ENCODE results near the gene USP35.
A peak's percentile ranks its signal among the peaks of the same experiment; 100 is the strongest.
"Not testable (repeated sequence)": the region's sequence is repeated elsewhere in the genome, so short reads cannot be mapped to it uniquely, and the experiment has no call there.

Gene USP35

GRCh38 chr11:78168539-78169477 lies 19.9 kb upstream of the USP35 start:
- peak; percentile 80 for DNase-seq (ENCODE audit: low read depth in 2 of 2)

GRCh38 chr11:78170413-78170812 lies 18.3 kb upstream of the USP35 start:
- no peak for DNase-seq (ENCODE audit: low read depth in 2 of 2)

GRCh38 chr11:78170874-78171549 lies 17.7 kb upstream of the USP35 start:
- DNase-seq (ENCODE audit: low read depth in 2 of 2) = no peak

- no peak for DNase-seq (ENCODE audit: low read depth in 2 of 2)
Measured at GRCh38 chr11:78171951-78172350, 16.8 kb upstream of the USP35 start.

- not testable (repeated sequence) for DNase-seq (ENCODE audit: low read depth in 2 of 2)
Measured at GRCh38 chr11:78175862-78176261, 12.9 kb upstream of the USP35 start.

GRCh38 chr11:78176605-78177141 lies 12.0 kb upstream of the USP35 start:
- no peak for DNase-seq (ENCODE audit: low read depth in 2 of 2)

GRCh38 chr11:78177216-78177615 lies 11.5 kb upstream of the USP35 start:
- no peak for DNase-seq (ENCODE audit: low read depth in 2 of 2)

- DNase-seq (ENCODE audit: low read depth in 2 of 2) = no peak
Measured at GRCh38 chr11:78179459-78180071, 9.2 kb upstream of the USP35 start.

GRCh38 chr11:78180751-78181150 lies 8.0 kb upstream of the USP35 start:
- no peak for DNase-seq (ENCODE audit: low read depth in 2 of 2)

GRCh38 chr11:78181185-78181584 lies 7.5 kb upstream of the USP35 start:
- DNase-seq (ENCODE audit: low read depth in 2 of 2) = peak; percentile 25 to 39

- DNase-seq (ENCODE audit: low read depth in 2 of 2) = no peak
Measured at GRCh38 chr11:78187366-78188285, 1.1 kb upstream of the USP35 start.

- DNase-seq (ENCODE audit: low read depth in 2 of 2) = no peak
Measured at GRCh38 chr11:78189174-78189724, 530 bp downstream of the USP35 start.

GRCh38 chr11:78189851-78190250 lies 1.1 kb downstream of the USP35 start:
- no peak for DNase-seq (ENCODE audit: low read depth in 2 of 2)

- DNase-seq (ENCODE audit: low read depth in 2 of 2) = no peak
Measured at GRCh38 chr11:78190374-78190773, 1.7 kb downstream of the USP35 start.

GRCh38 chr11:78190871-78191538 lies 2.3 kb downstream of the USP35 start:
- DNase-seq (ENCODE audit: low read depth in 2 of 2) = no peak

GRCh38 chr11:78192223-78192719 lies 3.6 kb downstream of the USP35 start:
- no peak for DNase-seq (ENCODE audit: low read depth in 2 of 2)

- DNase-seq (ENCODE audit: low read depth in 2 of 2) = no peak
Measured at GRCh38 chr11:78192911-78193351, 4.2 kb downstream of the USP35 start.

- DNase-seq (ENCODE audit: low read depth in 2 of 2) = no peak
Measured at GRCh38 chr11:78193806-78194205, 5.1 kb downstream of the USP35 start.

- no peak for DNase-seq (ENCODE audit: low read depth in 2 of 2)
Measured at GRCh38 chr11:78194490-78194889, 5.8 kb downstream of the USP35 start.

All from fibroblast of skin of left biceps (primary cell).